Endothelial cell (in vitro differentiated cells): ENCODE results near the gene HSPA12A. TPM values are rescaled to one million over a fixed set of nuclear protein-coding genes. Genes with fewer than 3 reads are reported as not detected.

ENCODE experiments used
- DNase-seq: peaks from one replicate; pipeline ENCODE4 v3.0.0; 2021; ENCODE audit warnings: low spot score
- H3K27ac Mint-ChIP-seq: one replicate; pipeline ENCODE4 v1.8.0; 2021; ENCODE audit warnings: mixed read lengths, inconsistent platforms; ENCODE audit not compliant: unreplicated experiment
- H3K27me3 Mint-ChIP-seq: one replicate; pipeline ENCODE4 v1.8.0; 2021; ENCODE audit warnings: mild to moderate bottlenecking, moderate library complexity, mixed read lengths, inconsistent platforms; ENCODE audit not compliant: unreplicated experiment
- H3K36me3 Mint-ChIP-seq: one replicate; pipeline ENCODE4 v1.8.0; 2021; ENCODE audit warnings: mild to moderate bottlenecking, low read depth, mixed read lengths, inconsistent platforms; ENCODE audit not compliant: unreplicated experiment
- H3K4me1 Mint-ChIP-seq: one replicate; pipeline ENCODE4 v1.8.0; 2021; ENCODE audit warnings: mild to moderate bottlenecking, mixed read lengths, inconsistent platforms; ENCODE audit not compliant: unreplicated experiment
- H3K4me3 Mint-ChIP-seq: one replicate; pipeline ENCODE4 v1.8.0; 2021; ENCODE audit warnings: mild to moderate bottlenecking, mixed read lengths, inconsistent platforms; ENCODE audit not compliant: unreplicated experiment
- H3K9me3 Mint-ChIP-seq: one replicate; pipeline ENCODE4 v1.8.0; 2021; ENCODE audit warnings: mixed read lengths, inconsistent platforms; ENCODE audit not compliant: unreplicated experiment
- CTCF ChIP-seq: fragments of 200-600 bp; sonication (generic); IDR thresholded peaks from one replicate; pipeline ENCODE4 v1.5.0; 2021; ENCODE audit warnings: antibody characterized with exemption; ENCODE audit not compliant: unreplicated experiment
- total RNA-seq: library from RNA; stranded (reverse); fragmentation: NEBNext Ultra II Directional; extraction: Animal tissue kit (Norgen Biotek cat#: 25700); gene quantifications from one replicate; pipeline ENCODE4 v1.2.1, GENCODE V29; 2021; ENCODE audit not compliant: unreplicated experiment

HSPA12A gene
- total RNA-seq, 1 donor from 2014 or later, result 2.8 TPM

DNA sequence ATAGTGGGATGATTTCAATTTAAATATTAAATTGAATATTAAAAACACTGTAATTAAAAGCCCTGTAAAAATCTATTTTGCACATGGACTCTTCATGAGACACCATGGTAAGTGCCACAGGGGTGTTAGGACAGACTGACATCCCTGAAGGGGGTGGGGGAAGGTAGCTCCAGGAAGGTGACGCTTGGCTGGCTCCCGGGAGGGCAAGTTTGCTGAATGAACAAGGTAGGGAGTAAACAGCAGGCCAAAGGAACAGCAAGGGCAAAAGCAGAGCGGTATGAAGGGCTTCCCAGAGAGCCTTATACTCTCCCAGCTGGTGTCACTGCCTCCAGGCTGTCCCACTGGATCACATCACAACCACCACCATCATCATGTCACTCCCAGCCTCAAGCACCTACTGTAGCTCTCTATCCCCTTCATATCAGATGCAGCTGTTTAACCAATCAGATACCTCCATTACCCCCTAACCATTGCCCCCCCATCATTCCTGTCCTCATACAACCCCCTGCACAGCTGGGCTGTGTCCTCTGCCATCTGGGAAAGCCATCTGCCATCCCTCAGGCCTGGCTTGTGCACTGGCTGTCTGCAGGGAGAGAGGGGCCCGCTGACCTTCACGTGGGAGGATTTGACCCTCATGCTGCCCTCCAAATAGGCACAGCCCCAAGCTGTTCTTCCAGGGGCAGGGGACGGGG is 19.5 kb downstream of the HSPA12A start:
- Mint-ChIP-seq H3K4me3 (no peak overlapping the region), H3K9me3 (no peaks in the 10 kb centered on the region), H3K27ac (no peak overlapping the region), H3K36me3 (no peaks in the 10 kb centered on the region), H3K4me1 (no peaks in the 10 kb centered on the region), H3K27me3 (no peaks in the 10 kb centered on the region)
- DNase-seq, result no peak
- no peak for TF ChIP-seq CTCF

DNA sequence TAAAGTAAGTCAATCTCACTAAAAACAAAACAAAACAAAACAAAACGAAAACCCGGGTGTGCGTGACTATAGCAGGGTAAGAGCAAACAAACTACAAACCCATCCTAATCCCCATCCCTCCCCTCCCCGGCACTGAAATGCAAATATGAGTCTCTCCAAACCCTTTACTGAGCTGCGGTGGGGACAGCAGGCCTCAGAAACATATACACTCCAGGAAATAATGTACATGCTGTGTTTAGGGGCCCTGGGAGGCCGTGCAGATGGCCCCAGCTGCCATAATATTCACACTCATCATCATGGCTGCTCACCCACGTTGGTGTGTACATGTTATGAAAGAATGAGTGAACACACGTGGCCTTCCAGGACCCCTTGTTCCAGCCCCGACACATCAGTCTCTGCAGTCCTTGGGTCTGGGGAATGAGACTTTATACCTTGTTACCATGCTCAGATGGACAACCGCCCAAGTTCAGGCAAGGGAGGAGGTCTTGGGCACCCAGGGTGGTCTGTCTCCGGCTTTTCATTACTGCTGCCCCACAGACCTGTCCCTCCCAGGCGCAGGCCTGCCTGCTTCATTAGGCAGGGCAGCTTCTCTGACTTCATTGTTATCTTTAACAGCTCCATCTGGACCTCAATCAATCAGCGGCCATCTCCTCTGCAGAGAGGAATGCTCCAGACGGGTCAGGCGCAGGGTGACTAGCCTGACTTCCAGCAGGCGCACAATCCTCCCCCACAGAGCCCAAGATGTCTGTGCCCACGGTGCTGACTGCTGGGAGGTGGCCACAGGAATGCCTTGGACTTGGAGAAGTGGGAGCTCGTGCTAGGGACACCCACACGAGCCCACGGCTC is 20.6 kb downstream of the HSPA12A start:
- H3K36me3 Mint-ChIP-seq, result no peaks in the 10 kb centered on the region
- H3K4me1 Mint-ChIP-seq, result no peaks in the 10 kb centered on the region
- no peak for DNase-seq
- TF ChIP-seq CTCF, result no peak
- no peaks in the 10 kb centered on the region for H3K9me3 Mint-ChIP-seq
- no peaks in the 10 kb centered on the region for H3K27me3 Mint-ChIP-seq
- no peak overlapping the region for H3K4me3 Mint-ChIP-seq
- H3K27ac Mint-ChIP-seq, result no peak overlapping the region

- Mint-ChIP-seq H3K27me3 (no peaks in the 10 kb centered on the region), H3K4me1 (no peaks in the 10 kb centered on the region), H3K4me3 (no peak overlapping the region), H3K36me3 (no peaks in the 10 kb centered on the region), H3K9me3 (no peaks in the 10 kb centered on the region), H3K27ac (no peak overlapping the region)
- TF ChIP-seq CTCF, result no peak
- no peak for DNase-seq
Observed at GRCh38 chr10:116720668-116721546, 21.5 kb downstream of the HSPA12A start.

DNA sequence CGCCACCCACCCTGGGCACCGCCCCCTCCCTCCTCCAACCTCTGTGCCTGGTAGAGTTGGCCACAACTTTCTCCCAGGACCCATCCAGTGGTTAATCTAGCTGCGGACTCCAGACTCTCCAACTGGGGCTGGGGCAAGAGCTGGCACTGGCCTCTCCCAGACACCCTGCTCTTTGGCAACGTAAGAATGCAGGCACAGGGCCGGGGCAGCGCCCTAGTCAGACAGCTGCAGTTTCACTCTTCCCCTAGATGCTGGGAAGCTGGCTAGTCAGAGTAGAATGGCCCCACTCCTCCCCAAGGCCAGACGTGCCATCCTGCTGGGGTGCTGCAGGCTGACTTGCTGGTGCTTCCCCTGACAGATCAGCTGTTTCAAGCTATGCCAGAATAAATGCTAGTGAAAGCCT is 22.1 kb downstream of the HSPA12A start:
- DNase-seq, result no peak
- H3K4me1 Mint-ChIP-seq, result no peaks in the 10 kb centered on the region
- H3K27ac Mint-ChIP-seq, result no peak overlapping the region

More for the DNA sequence above, 22.1 kb downstream of the HSPA12A start:
- no peak overlapping the region for H3K4me3 Mint-ChIP-seq
- H3K36me3 Mint-ChIP-seq, result no peaks in the 10 kb centered on the region
- no peaks in the 10 kb centered on the region for H3K27me3 Mint-ChIP-seq
- no peak for TF ChIP-seq CTCF
- H3K9me3 Mint-ChIP-seq, result no peaks in the 10 kb centered on the region
